Activated T-helper 17 cell treated with anti-CD3 and anti-CD28 coated beads, Interleukin-2, amount 50 U/mL, for 72 hours (primary cell): ENCODE results near the gene NINJ2. TPM values are rescaled to one million over a fixed set of nuclear protein-coding genes. Genes with fewer than 3 reads are reported as not detected.

ENCODE experiments used
- ATAC-seq: fragments of 150-1000 bp; cut with Tn5 transposase; replicated peaks from 2 replicates; pipeline ENCODE4 v1.10.0; 2021; ENCODE audit warnings: mild to moderate bottlenecking, moderate library complexity
- H3K27ac Mint-ChIP-seq: one replicate; pipeline ENCODE4 v1.8.0; 2022; ENCODE audit warnings: mixed read lengths
- H3K27me3 Mint-ChIP-seq: one replicate; pipeline ENCODE4 v1.8.0; 2022; ENCODE audit warnings: mixed read lengths
- H3K36me3 Mint-ChIP-seq: one replicate; pipeline ENCODE4 v1.8.0; 2022; ENCODE audit warnings: low read depth, mild to moderate bottlenecking, mixed read lengths
- H3K4me1 Mint-ChIP-seq: one replicate; pipeline ENCODE4 v1.8.0; 2022; ENCODE audit warnings: mixed read lengths
- H3K4me3 Mint-ChIP-seq: one replicate; pipeline ENCODE4 v1.8.0; 2022; ENCODE audit warnings: mild to moderate bottlenecking, mixed read lengths
- H3K9me3 Mint-ChIP-seq: one replicate; pipeline ENCODE4 v1.8.0; 2022; ENCODE audit warnings: mixed read lengths
- total RNA-seq, 2 donors: library from RNA; stranded (reverse); gene quantifications; one replicate each; pipeline ENCODE4 v1.2.3, GENCODE V29; 2022

The NINJ2 gene
- total RNA-seq, 2 donors from 2014 or later: 9.2 to 19.9 TPM

- Mint-ChIP-seq H3K4me1 (peaks cover 42% of the 10 kb centered on the region), H3K4me3 (no peak overlapping the region), H3K27me3 (no peaks in the 10 kb centered on the region), H3K36me3 (peaks cover 8% of the 10 kb centered on the region), H3K9me3 (no peaks in the 10 kb centered on the region), H3K27ac (no peak overlapping the region)
- no peak for ATAC-seq
Measured at GRCh38 chr12:561391-561705, 101.9 kb downstream of the NINJ2 start.

DNA sequence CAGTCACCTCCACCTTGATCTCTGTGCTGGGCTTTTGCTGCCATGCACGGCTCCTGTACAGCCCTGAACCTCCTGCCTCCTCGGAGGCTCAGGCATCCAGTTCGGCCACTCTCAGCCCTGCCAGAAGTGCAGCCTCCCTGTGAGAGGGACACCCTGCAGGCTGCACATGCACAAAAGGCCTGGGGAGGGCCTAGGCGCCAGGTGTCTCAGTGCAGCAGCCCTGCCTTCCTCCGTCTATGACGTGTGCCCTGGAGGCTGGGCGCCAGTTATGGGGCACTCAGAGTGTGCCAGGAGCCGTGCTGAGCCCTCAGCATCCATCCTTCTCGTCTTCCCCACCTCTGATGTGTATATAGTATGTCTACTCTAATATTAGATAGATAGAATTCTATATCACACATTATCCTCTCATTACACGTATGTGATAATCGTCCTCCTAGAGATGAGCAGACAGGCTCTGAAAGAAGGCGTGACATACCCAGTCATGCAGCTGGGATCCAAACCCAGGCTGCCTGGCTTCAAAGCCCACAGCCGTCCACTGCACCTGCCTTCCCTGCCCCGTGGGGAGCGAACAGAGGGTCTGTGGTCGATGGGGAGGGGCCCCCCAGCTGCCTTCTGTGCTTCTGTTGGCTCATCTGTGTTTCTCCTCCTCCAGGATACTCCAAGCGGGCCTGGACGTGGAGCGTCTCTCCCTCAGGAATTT, 102.4 kb downstream of the NINJ2 start:
- H3K4me3 Mint-ChIP-seq: no peak overlapping the region
- peaks cover 37% of the 10 kb centered on the region for H3K4me1 Mint-ChIP-seq

DNA sequence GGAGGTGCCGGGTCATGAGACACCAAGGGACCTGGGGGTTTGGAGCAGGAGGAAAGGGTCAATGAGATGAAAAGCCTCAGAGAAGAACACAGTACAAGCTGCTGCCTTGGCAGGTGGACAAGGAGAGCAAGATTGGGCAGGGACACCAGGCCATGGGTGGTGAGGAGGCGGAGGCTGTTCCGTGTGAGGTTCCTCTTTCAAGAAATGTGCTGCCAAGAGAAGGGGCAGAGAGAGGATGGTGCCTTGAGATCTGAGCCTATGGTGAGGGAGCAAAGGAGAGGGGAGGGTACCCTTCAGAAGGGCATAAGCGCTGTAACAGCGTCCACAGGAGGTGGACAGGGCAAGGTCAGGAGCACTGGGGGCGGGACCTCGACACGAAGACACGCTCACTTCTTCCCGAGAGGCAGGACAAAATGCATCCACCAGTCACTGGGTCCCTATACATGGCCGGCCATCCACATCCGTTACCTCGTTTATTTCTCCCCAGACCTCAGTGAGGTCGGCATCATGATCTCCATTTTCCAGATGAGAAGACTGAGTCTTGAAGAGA, 103.3 kb downstream of the NINJ2 start:
- peaks cover 40% of the 10 kb centered on the region for H3K4me1 Mint-ChIP-seq
- no peaks in the 10 kb centered on the region for H3K9me3 Mint-ChIP-seq
- no peak for ATAC-seq

More for the DNA sequence above, 102.4 kb downstream of the NINJ2 start:
- H3K36me3 Mint-ChIP-seq: peaks cover 8% of the 10 kb centered on the region
- ATAC-seq: no peak
- H3K27ac Mint-ChIP-seq: no peak overlapping the region
- no peaks in the 10 kb centered on the region for H3K27me3 Mint-ChIP-seq
- H3K9me3 Mint-ChIP-seq: no peaks in the 10 kb centered on the region

DNA sequence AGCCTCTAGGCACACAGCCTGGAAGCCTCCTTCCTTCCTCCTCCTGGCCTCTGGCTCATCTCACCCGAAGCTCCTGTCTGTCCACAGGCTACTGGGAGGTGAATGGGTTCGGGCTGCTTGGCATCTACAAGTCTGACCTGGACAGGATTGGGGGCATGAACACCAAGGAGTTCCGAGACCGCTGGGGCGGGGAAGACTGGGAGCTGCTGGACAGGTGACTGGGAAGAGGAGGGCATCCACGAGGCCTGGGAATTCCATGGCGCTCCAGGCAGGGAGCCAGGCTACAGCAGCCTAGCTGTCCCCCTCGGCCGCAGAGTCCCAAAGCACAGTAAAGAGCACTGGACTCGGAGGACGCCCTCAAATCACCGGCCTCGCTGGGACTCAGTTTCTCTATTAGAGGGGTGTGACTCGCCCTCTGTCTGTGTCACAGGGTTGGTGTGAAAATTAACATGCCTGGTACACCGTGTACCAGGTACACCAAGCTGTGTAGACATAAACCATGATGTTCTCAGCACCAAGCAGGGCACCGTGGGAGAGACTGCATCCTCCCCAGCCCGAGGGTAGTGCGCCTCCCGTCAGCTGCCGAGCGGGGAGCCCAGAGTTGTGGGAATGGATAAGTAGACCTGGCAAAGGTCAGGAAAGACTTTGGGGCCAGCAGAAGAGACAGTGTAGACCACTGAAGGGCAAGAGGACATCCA, 103.9 kb downstream of the NINJ2 start:
- Mint-ChIP-seq H3K4me1 (peaks cover 39% of the 10 kb centered on the region), H3K4me3 (no peak overlapping the region), H3K27me3 (no peaks in the 10 kb centered on the region), H3K27ac (peak overlapping the region; percentile 10), H3K9me3 (no peaks in the 10 kb centered on the region), H3K36me3 (peaks cover 8% of the 10 kb centered on the region)
- no peak for ATAC-seq

More for the DNA sequence above, 103.3 kb downstream of the NINJ2 start:
- H3K4me3 Mint-ChIP-seq: no peak overlapping the region
- no peak overlapping the region for H3K27ac Mint-ChIP-seq
- peaks cover 8% of the 10 kb centered on the region for H3K36me3 Mint-ChIP-seq
- no peaks in the 10 kb centered on the region for H3K27me3 Mint-ChIP-seq

GRCh38 chr12:558580-558979, 104.7 kb downstream of the NINJ2 start:
- H3K27me3 Mint-ChIP-seq: no peaks in the 10 kb centered on the region
- no peak overlapping the region for H3K4me3 Mint-ChIP-seq
- H3K36me3 Mint-ChIP-seq: peaks cover 15% of the 10 kb centered on the region
- ATAC-seq: no peak
- peak overlapping the region; percentile 10 for H3K27ac Mint-ChIP-seq
- H3K9me3 Mint-ChIP-seq: no peaks in the 10 kb centered on the region
- H3K4me1 Mint-ChIP-seq: peaks cover 37% of the 10 kb centered on the region

DNA sequence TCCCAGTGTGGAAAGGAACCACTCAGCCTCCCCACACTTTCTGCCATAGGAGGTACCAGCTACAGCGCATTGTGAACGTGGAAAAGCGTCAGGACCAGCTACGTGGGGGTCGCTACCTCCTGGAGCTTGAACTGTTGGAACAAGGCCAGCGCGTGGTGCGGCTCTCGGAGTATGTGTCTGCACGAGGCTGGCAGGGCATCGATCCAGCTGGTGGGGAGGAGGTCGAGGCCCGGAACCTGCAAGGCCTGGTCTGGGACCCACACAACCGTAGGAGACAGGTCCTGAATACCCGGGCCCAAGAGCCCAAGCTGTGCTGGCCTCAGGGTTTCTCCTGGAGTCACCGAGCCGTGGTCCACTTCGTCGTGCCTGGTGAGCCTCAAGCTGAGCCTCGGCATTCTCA, 106.7 kb downstream of the NINJ2 start:
- Mint-ChIP-seq H3K36me3 (peaks cover 21% of the 10 kb centered on the region), H3K27ac (no peak overlapping the region), H3K27me3 (no peaks in the 10 kb centered on the region), H3K9me3 (no peaks in the 10 kb centered on the region), H3K4me3 (no peak overlapping the region), H3K4me1 (peaks cover 41% of the 10 kb centered on the region)
- ATAC-seq: no peak

GRCh38 chr12:554001-554285, 109.3 kb downstream of the NINJ2 start:
- peaks cover 44% of the 10 kb centered on the region for H3K4me1 Mint-ChIP-seq
- H3K9me3 Mint-ChIP-seq: no peaks in the 10 kb centered on the region
- peak overlapping the region; percentile 89 for H3K4me3 Mint-ChIP-seq
- peak overlapping the region; percentile 90 for H3K27ac Mint-ChIP-seq
- no peak for ATAC-seq
- H3K36me3 Mint-ChIP-seq: peaks cover 16% of the 10 kb centered on the region
- H3K27me3 Mint-ChIP-seq: no peaks in the 10 kb centered on the region

GRCh38 chr12:553216-554000, 109.8 kb downstream of the NINJ2 start:
- Mint-ChIP-seq H3K36me3 (peaks cover 13% of the 10 kb centered on the region), H3K4me3 (peak overlapping the region; percentile 89), H3K4me1 (peaks cover 46% of the 10 kb centered on the region), H3K27me3 (no peaks in the 10 kb centered on the region), H3K9me3 (no peaks in the 10 kb centered on the region), H3K27ac (peak overlapping the region; percentile 90)
- ATAC-seq: peak; percentile 88

GRCh38 chr12:552466-552865, 110.8 kb downstream of the NINJ2 start:
- peak overlapping the region; percentile 89 for H3K4me3 Mint-ChIP-seq

DNA sequence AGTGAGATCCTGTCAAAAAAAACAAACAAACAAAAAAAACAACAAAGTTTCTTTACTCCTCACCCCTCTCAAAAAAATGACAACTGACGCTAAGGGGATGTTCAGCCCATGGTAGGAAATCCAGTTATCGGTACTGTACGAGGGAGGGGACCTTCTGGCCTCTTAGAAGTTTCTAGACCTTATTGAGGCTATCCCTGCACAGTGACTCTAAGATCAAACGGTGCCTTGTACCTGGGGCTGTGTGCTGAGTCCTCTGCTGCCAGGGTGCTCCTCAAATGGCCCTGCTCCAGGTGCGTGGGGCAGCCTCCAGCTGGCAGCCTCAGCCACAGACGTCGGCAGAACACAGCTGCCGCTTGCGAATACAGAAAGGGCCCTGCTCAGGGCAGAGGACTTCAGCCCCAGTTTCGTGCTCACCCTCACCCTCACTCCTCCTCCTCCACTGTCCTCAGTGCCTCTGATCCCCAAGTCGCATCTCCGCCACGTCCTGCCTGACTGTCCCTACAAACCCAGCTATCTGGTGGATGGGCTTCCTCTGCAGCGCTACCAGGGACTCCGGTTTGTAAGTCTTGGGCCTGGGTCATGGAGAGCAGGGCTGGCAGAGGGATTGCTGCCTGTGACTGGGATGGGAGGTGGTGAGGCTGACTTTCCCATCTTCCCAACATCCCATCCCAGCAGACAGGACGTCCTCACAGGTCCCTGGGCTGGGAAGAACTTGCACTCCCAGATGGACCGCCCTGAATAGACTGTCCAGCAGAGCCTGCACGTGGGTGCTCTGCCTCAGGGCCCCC, 112.6 kb downstream of the NINJ2 start:
- H3K27me3 Mint-ChIP-seq: no peaks in the 10 kb centered on the region
- no peak overlapping the region for H3K27ac Mint-ChIP-seq
- no peaks in the 10 kb centered on the region for H3K9me3 Mint-ChIP-seq
- H3K4me3 Mint-ChIP-seq: no peak overlapping the region
- H3K4me1 Mint-ChIP-seq: peaks cover 39% of the 10 kb centered on the region
- ATAC-seq: no peak
- peaks cover 13% of the 10 kb centered on the region for H3K36me3 Mint-ChIP-seq

More at GRCh38 chr12:552466-552865, 110.8 kb downstream of the NINJ2 start:
- Mint-ChIP-seq H3K27me3 (no peaks in the 10 kb centered on the region), H3K27ac (peak overlapping the region; percentile 90), H3K36me3 (peaks cover 13% of the 10 kb centered on the region), H3K9me3 (no peaks in the 10 kb centered on the region), H3K4me1 (peaks cover 46% of the 10 kb centered on the region)
- no peak for ATAC-seq

DNA sequence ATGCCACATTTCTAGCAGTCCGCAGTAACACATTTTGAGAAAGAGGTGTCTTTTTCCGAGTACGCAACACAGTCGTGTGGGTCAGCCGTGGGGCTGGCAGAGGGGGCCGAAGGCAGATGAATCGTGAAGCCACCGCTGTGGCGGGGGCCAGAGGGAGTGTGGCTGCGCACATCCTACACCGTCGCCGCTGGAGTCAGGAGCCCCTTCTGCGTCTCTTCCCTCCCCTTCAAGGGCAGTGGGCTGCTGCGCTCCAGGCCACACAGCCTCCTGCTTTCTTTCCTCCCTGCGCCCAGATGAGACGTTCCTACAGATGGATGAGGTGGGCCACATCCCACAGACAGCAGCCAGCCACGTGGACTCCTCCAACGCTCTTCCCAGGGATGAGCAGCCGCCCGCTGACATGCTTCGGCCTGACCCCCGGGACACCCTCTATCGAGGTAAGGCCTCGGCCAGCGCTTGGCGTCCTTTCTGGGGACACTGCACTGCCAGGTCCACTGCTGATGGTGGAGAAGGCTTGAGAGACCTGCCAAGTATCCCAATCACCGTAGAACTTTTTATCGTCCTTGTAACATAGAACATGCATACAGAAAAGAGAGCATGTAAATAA, 113.7 kb downstream of the NINJ2 start:
- Mint-ChIP-seq H3K4me3 (no peak overlapping the region), H3K27ac (no peak overlapping the region), H3K36me3 (peaks cover 13% of the 10 kb centered on the region), H3K9me3 (no peaks in the 10 kb centered on the region), H3K4me1 (peaks cover 36% of the 10 kb centered on the region), H3K27me3 (peaks cover 3% of the 10 kb centered on the region)
- no peak for ATAC-seq

DNA sequence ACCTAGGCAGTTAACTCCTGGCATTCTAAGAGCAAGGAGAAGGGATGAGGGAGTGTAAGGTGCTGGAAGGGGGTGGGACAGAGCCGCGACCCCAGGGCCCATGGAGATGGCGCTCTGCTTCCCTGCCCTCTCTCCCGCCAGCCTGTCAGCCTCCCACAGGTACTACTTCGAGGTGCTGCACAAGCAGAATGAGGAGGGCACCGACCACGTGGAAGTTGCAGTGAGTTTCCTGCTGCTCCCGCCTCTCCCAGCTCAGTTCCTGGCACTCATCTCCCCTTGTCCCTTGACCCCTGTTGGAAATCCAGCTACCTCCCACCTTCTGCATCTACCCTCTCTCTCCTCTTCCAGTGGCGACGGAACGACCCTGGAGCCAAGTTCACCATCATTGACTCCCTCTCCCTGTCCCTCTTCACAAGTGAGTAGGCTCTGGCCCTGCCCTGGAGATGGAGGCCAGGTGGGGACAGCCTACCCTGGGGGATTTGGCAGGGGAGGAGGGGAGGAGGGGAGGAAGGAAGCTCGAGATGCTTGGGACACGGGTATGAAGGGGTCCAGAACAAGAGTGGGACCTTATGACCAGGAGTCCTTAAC, 115.3 kb downstream of the NINJ2 start:
- H3K27ac Mint-ChIP-seq: no peak overlapping the region
- no peaks in the 10 kb centered on the region for H3K9me3 Mint-ChIP-seq
- H3K27me3 Mint-ChIP-seq: peaks cover 8% of the 10 kb centered on the region
- H3K36me3 Mint-ChIP-seq: peaks cover under 1% of the 10 kb centered on the region
- H3K4me3 Mint-ChIP-seq: no peak overlapping the region
- ATAC-seq: no peak
- peaks cover 30% of the 10 kb centered on the region for H3K4me1 Mint-ChIP-seq

GRCh38 chr12:546920-547845, 116.1 kb downstream of the NINJ2 start:
- Mint-ChIP-seq H3K27ac (no peak overlapping the region), H3K27me3 (peaks cover 8% of the 10 kb centered on the region), H3K36me3 (no peaks in the 10 kb centered on the region), H3K4me1 (peaks cover 22% of the 10 kb centered on the region), H3K9me3 (no peaks in the 10 kb centered on the region), H3K4me3 (no peak overlapping the region)
- peak; percentile 84 for ATAC-seq
